ENCODE results near the gene LPP. TPM values are rescaled to one million over a fixed set of nuclear protein-coding genes. Genes with fewer than 3 reads are reported as not detected.

The LPP gene
- polyA plus RNA-seq, 2 of the 4 experiments (the other 2 are of a cell fraction): 11.0 to 30.8 TPM

- Histone ChIP-seq H3K4me2 (no peak overlapping the region), H3K9me3 (no peaks in the 10 kb centered on the region), H3K4me1 (peaks cover 33% of the 10 kb centered on the region; the same call in 2 of the 3 replicates), H3K4me3 (no peak overlapping the region), H3K27ac (no peak overlapping the region; a peak in 1 of 6 replicates)
- ATAC-seq (no peak), FAIRE-seq (no peak), DNase-seq (ENCODE audit: low read depth in 1 of 2, low spot score in 1 of 2) (no peak)
- TF ChIP-seq GATA3 (IDR thresholded peaks at IDR 0.05; ENCODE audit: borderline replicate concordance) (no peak), ESRRA (IDR thresholded peaks at IDR 0.05; ENCODE audit: borderline replicate concordance, low read length) (no peak), MAZ (IDR thresholded peaks at IDR 0.05; ENCODE audit: borderline replicate concordance, low read depth, low read length) (no peak), HDAC2 (IDR thresholded peaks at IDR 0.05) (no peak), TFCP2L1 (CRISPR knock-in tag; IDR thresholded peaks at IDR 0.05) (no peak), ZC3H11A (IDR thresholded peaks at IDR 0.05) (no peak), FOSL2 (IDR thresholded peaks at IDR 0.05) (no peak), FOSL2 (CRISPR knock-in tag; IDR thresholded peaks at IDR 0.05) (no peak), ZSCAN20 (CRISPR knock-in tag; IDR thresholded peaks at IDR 0.05) (no peak), HOXB5 (CRISPR knock-in tag; IDR thresholded peaks at IDR 0.05) (no peak), RFX5 (IDR thresholded peaks at IDR 0.05) (no peak), POLR2A (IDR thresholded peaks at IDR 0.05; ENCODE audit: low read length) (no peak), USF2 (IDR thresholded peaks at IDR 0.05) (no peak), ZFP36 (IDR thresholded peaks at IDR 0.05; ENCODE audit: borderline replicate concordance, partially characterized antibody) (no peak), NPAS2 (CRISPR knock-in tag; IDR thresholded peaks at IDR 0.05; ENCODE audit: borderline replicate concordance) (no peak), E2F6 (IDR thresholded peaks at IDR 0.05; ENCODE audit: borderline replicate concordance, low read depth) (no peak), RARB (CRISPR knock-in tag; IDR thresholded peaks at IDR 0.05) (no peak)
- POLR2A ChIA-PET: no interaction called here
- CTCF ChIA-PET: no interaction called here
These were observed 470.9 kb downstream of the LPP start for GRCh38 chr3:188624828-188625227.

GRCh38 chr3:188627652-188628051 lies 473.7 kb downstream of the LPP start:
- Histone ChIP-seq H3K9me3 (no peaks in the 10 kb centered on the region), H3K4me3 (no peak overlapping the region), H3K4me2 (peak overlapping the region; percentile 25; the same call in 2 of the 3 replicates), H3K27ac (no peak overlapping the region), H3K4me1 (peaks cover 33% of the 10 kb centered on the region; the same call in 2 of the 3 replicates)
- ChIA-PET POLR2A (no interaction called here), CTCF (no interaction called here)
- FAIRE-seq (no peak), DNase-seq (ENCODE audit: low read depth in 1 of 2, low spot score in 1 of 2) (peak in 1 of 2 experiments; percentile 14), ATAC-seq (peak; percentile 30 to 42; a peak in 3 of 6 replicates)
- TF ChIP-seq HOXB13 (CRISPR knock-in tag; IDR thresholded peaks at IDR 0.05; ENCODE audit: low read depth): no peak
- TF ChIP-seq HEYL (CRISPR knock-in tag; IDR thresholded peaks at IDR 0.05): no peak
- 0 out of 2 replicates have a peak, but pooled peaks have one; percentile 22 for TF ChIP-seq FOSL2 (IDR thresholded peaks at IDR 0.05)
- peak; percentile 45 for TF ChIP-seq FOSL2 (CRISPR knock-in tag; IDR thresholded peaks at IDR 0.05)
- no peak for TF ChIP-seq POLR2A (IDR thresholded peaks at IDR 0.05; ENCODE audit: low read length)
- TF ChIP-seq JUNB (IDR thresholded peaks at IDR 0.05): 0 out of 2 replicates have a peak, but pooled peaks have one; percentile 34
- no peak for TF ChIP-seq MYC (IDR thresholded peaks at IDR 0.05; ENCODE audit: borderline replicate concordance, low read length)

GRCh38 chr3:188631291-188632010 lies 477.5 kb downstream of the LPP start:
- Histone ChIP-seq H3K9me3 (no peaks in the 10 kb centered on the region), H3K4me1 (peaks cover 18% of the 10 kb centered on the region; the same call in 2 of the 3 replicates), H3K27ac (no peak overlapping the region), H3K4me3 (no peak overlapping the region), H3K4me2 (no peak overlapping the region)
- ATAC-seq (peak in 1 of 2 experiments; percentile 36; a peak in 2 of 6 replicates), DNase-seq (ENCODE audit: low read depth in 1 of 2, low spot score in 1 of 2) (peak in 1 of 2 experiments; percentile 9), FAIRE-seq (no peak)
- TF ChIP-seq NR3C1 (IDR thresholded peaks at IDR 0.05) (no peak), E2F6 (IDR thresholded peaks at IDR 0.05; ENCODE audit: borderline replicate concordance, low read depth) (no peak), ESRRA (IDR thresholded peaks at IDR 0.05; ENCODE audit: borderline replicate concordance, low read length) (no peak), MAZ (IDR thresholded peaks at IDR 0.05; ENCODE audit: borderline replicate concordance, low read depth, low read length) (no peak), KDM1A (IDR thresholded peaks at IDR 0.05; ENCODE audit: low read depth) (no peak), JUNB (IDR thresholded peaks at IDR 0.05) (no peak)
- POLR2A ChIA-PET: no interaction called here
- CTCF ChIA-PET: interaction anchor here (0.7 to 1.4 kb wide), 2 partner anchors 13 to 34 kb away, joined by 3 to 4 read pairs; no protein-coding TSS in a partner anchor
- 72% methylated on average over 5 of the region's 5 CpGs for WGBS (ENCODE audit: missing lambda C conversion rate)
